ENCODE results near the gene SELPLG.

DNA sequence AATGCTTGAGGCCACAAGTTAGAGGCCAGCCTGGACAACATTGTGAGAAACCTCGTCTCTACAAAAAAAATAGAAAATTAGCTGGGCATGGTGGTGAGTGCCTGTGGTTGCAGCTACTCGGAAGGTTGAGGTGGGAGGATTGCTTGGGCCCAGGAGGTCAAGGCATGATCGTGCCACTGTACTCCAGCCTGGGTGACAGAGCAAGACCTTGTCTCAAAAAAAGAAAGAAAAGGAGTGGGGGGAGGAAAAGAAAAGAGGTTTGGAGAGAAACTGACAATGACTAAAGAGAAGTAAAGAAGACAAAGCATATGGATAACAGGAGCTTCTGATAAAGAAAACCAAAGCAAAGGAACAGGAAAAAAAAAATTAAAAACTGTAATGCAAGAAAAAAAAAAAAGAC is 37.4 kb upstream of the SELPLG start:
- TF ChIP-seq CTCF (IDR thresholded peaks at IDR 0.05; ENCODE audit: low read depth, low read length, missing input control) = no peak
- TF ChIP-seq GABPA (IDR thresholded peaks at IDR 0.05 in 1 of 2, conservative IDR thresholded peaks at IDR 0.05 in 1 of 2) = no peak
- TF ChIP-seq, protein P1, sequence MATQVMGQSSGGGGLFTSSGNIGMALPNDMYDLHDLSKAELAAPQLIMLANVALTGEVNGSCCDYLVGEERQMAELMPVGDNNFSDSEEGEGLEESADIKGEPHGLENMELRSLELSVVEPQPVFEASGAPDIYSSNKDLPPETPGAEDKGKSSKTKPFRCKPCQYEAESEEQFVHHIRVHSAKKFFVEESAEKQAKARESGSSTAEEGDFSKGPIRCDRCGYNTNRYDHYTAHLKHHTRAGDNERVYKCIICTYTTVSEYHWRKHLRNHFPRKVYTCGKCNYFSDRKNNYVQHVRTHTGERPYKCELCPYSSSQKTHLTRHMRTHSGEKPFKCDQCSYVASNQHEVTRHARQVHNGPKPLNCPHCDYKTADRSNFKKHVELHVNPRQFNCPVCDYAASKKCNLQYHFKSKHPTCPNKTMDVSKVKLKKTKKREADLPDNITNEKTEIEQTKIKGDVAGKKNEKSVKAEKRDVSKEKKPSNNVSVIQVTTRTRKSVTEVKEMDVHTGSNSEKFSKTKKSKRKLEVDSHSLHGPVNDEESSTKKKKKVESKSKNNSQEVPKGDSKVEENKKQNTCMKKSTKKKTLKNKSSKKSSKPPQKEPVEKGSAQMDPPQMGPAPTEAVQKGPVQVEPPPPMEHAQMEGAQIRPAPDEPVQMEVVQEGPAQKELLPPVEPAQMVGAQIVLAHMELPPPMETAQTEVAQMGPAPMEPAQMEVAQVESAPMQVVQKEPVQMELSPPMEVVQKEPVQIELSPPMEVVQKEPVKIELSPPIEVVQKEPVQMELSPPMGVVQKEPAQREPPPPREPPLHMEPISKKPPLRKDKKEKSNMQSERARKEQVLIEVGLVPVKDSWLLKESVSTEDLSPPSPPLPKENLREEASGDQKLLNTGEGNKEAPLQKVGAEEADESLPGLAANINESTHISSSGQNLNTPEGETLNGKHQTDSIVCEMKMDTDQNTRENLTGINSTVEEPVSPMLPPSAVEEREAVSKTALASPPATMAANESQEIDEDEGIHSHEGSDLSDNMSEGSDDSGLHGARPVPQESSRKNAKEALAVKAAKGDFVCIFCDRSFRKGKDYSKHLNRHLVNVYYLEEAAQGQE (IDR thresholded peaks at IDR 0.05) = no peak
- no peak for TF ChIP-seq RXRA (IDR thresholded peaks at IDR 0.05)

Measured in liver (tissue), 3 donors.